ENCODE results near the gene RAB4A. TPM values are rescaled to one million over a fixed set of nuclear protein-coding genes. Genes with fewer than 3 reads are reported as not detected.

RAB4A gene
- total and polyA plus RNA-seq, 2 of the 4 experiments (the other 2 are of a cell fraction), result 25.6 to 26.2 TPM

GRCh38 chr1:229340496-229340895 is 69.6 kb downstream of the RAB4A start:
- Histone ChIP-seq H3K4ac (ENCODE audit: low read depth, low read length) (no peak overlapping the region), H2BK120ac (ENCODE audit: low read depth, low read length) (no peak overlapping the region), H2AK5ac (ENCODE audit: low read depth, low read length) (no peak overlapping the region), H4K5ac (ENCODE audit: low read depth, low read length) (no peak overlapping the region), H3K56ac (ENCODE audit: extremely low read depth, insufficient read depth, low read length) (no peak overlapping the region), H3K27ac (ENCODE audit: insufficient read depth, low read length) (no peak overlapping the region), H3K23ac (ENCODE audit: low read depth, low read length) (0 out of 2 replicates have a peak overlapping the region, but pooled peaks have one; percentile 73), H3K36me3 (ENCODE audit: control insufficient read depth, insufficient read depth, low read length) (peaks cover 2% of the 10 kb centered on the region; the same call in 1 of the 2 replicates), H4K91ac (ENCODE audit: insufficient read depth, low read depth, low read length) (no peak overlapping the region), H2AK9ac (replicated peaks; ENCODE audit: low read depth, low read length, poor library complexity) (no peak overlapping the region), H3K79me1 (ENCODE audit: low read depth in 1 of 2, low read length in 2 of 2) (peaks cover 17 to 41% of the 10 kb centered on the region in 2 experiments), H3K9me1 (ENCODE audit: insufficient read depth, low read length) (no peaks in the 10 kb centered on the region), H3K18ac (ENCODE audit: low read depth, low read length) (no peak overlapping the region), H3K4me1 (ENCODE audit: control insufficient read depth, insufficient read depth, low read length) (peaks cover 2% of the 10 kb centered on the region; the same call in 1 of the 2 replicates), H3K4me3 (ENCODE audit: insufficient read depth, low read depth, low read length) (no peak overlapping the region), H3K27me3 (ENCODE audit: control insufficient read depth, insufficient read depth, low read length) (no peaks in the 10 kb centered on the region), H3K4me2 (ENCODE audit: low read depth, low read length) (no peak overlapping the region; the same call in 1 of the 2 replicates), H3K9ac (ENCODE audit: low read depth, low read length) (no peak overlapping the region), H2BK5ac (ENCODE audit: low read depth, low read length, poor library complexity, severe bottlenecking) (no peak overlapping the region), H2BK15ac (ENCODE audit: low read depth, low read length) (no peak overlapping the region), H2AFZ (replicated peaks; ENCODE audit: low read length, poor library complexity) (no peak overlapping the region), H3K9me3 (ENCODE audit: control insufficient read depth, insufficient read depth, low read length) (0 out of 2 replicates have a peak, but pooled peaks cover 2% of the 10 kb centered on the region), H2BK20ac (ENCODE audit: low read depth, low read length) (no peak overlapping the region), H3K14ac (replicated peaks; ENCODE audit: low read depth, low read length) (no peak overlapping the region), H4K8ac (ENCODE audit: low read depth in 2 of 2, low read length in 2 of 2) (no peak overlapping the region), H4K20me1 (ENCODE audit: insufficient read depth, low read length) (no peaks in the 10 kb centered on the region)
- DNase-seq (no peak), ATAC-seq (ENCODE audit: low read depth) (no peak)
- no TSS peak for BruUV-seq (replicated peaks)
- intact Hi-C loops (cut with micrococcal nuclease) (loop anchor here (2.0 to 5.0 kb wide), 2 partner anchors 68 to 83 kb away; no protein-coding TSS in a partner anchor), dilution Hi-C loops (cut with HindIII; ENCODE audit: low sequenced_read_pairs, unreplicated experiment) (no loop called here), in situ Hi-C loops (cut with MboI; ENCODE audit: low sequenced_read_pairs) (no loop called here)
- ChIA-PET CTCF (no interaction called here), POLR2A (ENCODE audit: unreplicated experiment) (no interaction called here)
- TF ChIP-seq RFX5 (IDR thresholded peaks at IDR 0.05; ENCODE audit: low read depth, low read length) (no peak), BHLHE40 (IDR thresholded peaks at IDR 0.05; ENCODE audit: low read depth, low read length) (no peak), CHD1 (IDR thresholded peaks at IDR 0.05; ENCODE audit: low read depth, low read length) (no peak), MAFK (IDR thresholded peaks at IDR 0.05; ENCODE audit: low read depth, low read length) (no peak), SMC3 (IDR thresholded peaks at IDR 0.05; ENCODE audit: low read depth, low read length) (no peak), RAD21 (IDR thresholded peaks at IDR 0.05; ENCODE audit: low read length) (no peak), USF2 (IDR thresholded peaks at IDR 0.05; ENCODE audit: low read depth, low read length) (no peak), MAZ (IDR thresholded peaks at IDR 0.05; ENCODE audit: borderline replicate concordance, low read depth, low read length) (no peak), NFE2L2 (IDR thresholded peaks at IDR 0.05; ENCODE audit: low read depth, low read length) (no peak), CEBPB (IDR thresholded peaks at IDR 0.05; ENCODE audit: low read depth, low read length) (no peak), ELK1 (IDR thresholded peaks at IDR 0.05; ENCODE audit: borderline replicate concordance, low read depth, low read length) (no peak), CTCF (conservative IDR thresholded peaks at IDR 0.05; ENCODE audit: low read depth, low read length) (no peak), MXI1 (IDR thresholded peaks at IDR 0.05; ENCODE audit: borderline replicate concordance, low read depth, low read length) (no peak), POLR2A (IDR thresholded peaks at IDR 0.05; ENCODE audit: low read depth, low read length) (no peak), RCOR1 (IDR thresholded peaks at IDR 0.05; ENCODE audit: insufficient replicate concordance, low read length) (no peak), FOS (IDR thresholded peaks at IDR 0.05; ENCODE audit: low read depth, low read length) (no peak)
- no CpG with 5 or more reads among the region's 6 CpGs for WGBS, 2 experiments (ENCODE audit: extremely low coverage in 2 of 2, insufficient read length in 1 of 2)

All from IMR-90 (cell line).